GM19455 (cell line): ENCODE data around the gene UBXN6.

Experiments used
- ATAC-seq: cut with Tn5 transposase; IDR thresholded peaks from one replicate; pipeline ENCODE4 v1.9.1; 2021; ENCODE audit not compliant: unreplicated experiment

UBXN6 gene

DNA sequence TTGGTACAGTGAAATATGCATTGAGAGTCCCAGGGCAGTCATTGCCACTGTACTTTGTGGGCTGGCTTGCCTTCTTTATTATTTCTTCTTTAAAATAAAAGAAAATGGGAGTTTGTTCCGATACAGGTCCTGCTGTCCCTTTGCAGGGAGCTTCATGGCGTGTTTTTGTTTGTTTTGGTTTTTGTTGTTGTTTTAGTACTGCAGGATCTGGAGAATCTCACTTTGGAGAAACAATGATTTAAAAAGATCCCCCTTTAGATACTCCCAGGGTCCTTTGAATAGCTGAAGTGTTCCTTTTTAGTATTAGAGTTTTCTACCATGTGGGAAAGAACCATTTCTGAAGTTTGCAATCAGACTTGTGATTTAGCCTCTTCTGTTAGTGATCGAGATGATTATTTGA lies 44.0 kb downstream of the UBXN6 start:
- ATAC-seq = no peak

- ATAC-seq = no peak
Measured at GRCh38 chr19:4409123-4409933, 48.3 kb downstream of the UBXN6 start.

GRCh38 chr19:4406626-4407025 lies 51.0 kb downstream of the UBXN6 start:
- no peak for ATAC-seq

DNA sequence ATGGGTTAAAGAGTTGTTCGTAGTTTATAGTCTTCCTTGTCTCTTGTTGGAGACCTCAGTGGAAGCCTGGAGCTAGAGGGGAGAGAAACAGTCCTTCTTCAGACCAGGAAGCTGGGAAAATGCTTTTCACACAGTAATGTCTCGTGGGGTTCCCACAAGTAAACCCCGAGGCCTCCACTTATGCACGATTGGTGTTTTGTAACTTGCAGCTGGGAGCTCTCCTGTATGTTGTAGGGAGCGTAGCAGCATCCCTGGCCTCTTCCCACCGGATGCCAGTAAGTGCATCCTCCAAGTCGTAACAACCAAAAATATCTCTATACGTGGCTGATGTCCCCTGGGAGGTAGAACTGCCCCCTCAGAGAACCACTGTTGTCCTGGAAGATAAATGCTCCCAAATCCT lies 51.6 kb downstream of the UBXN6 start:
- no peak for ATAC-seq

DNA sequence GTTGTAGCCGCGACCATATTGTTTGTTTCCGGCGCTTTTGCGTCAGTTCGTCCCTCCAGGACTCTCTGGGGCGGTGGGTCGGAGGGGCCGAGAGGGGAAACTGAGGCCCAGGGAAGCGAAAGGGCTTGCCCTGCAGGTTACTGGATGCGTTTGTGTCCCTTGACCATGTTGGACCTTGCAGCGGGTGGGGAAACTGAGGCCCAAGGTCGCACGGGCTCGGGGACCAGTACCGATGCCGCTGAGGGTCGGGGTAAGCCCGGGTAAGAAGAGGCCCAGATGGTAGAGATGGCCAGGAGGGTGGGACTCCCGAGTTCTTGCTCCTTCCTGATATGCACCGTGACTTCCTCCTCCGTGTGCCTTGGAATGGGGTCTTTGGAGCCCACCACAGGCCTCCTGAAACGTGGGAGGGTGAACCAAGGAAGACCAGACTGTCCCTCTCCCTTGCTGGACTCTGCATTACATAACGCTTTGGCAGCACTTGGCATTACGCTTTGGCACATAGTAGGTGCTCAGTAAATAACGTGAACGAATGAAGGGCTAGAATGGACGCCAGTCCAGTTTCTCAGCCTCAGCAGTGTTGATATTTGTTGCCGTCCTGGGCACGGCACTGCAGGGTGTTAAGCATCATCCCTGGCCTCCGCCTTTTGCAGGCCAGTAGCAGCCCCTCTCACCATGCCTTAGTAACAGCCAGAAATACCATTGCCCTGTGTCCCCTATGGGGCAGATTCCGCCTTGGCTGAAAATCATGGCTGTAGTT lies 54.4 kb downstream of the UBXN6 start:
- no peak for ATAC-seq

DNA sequence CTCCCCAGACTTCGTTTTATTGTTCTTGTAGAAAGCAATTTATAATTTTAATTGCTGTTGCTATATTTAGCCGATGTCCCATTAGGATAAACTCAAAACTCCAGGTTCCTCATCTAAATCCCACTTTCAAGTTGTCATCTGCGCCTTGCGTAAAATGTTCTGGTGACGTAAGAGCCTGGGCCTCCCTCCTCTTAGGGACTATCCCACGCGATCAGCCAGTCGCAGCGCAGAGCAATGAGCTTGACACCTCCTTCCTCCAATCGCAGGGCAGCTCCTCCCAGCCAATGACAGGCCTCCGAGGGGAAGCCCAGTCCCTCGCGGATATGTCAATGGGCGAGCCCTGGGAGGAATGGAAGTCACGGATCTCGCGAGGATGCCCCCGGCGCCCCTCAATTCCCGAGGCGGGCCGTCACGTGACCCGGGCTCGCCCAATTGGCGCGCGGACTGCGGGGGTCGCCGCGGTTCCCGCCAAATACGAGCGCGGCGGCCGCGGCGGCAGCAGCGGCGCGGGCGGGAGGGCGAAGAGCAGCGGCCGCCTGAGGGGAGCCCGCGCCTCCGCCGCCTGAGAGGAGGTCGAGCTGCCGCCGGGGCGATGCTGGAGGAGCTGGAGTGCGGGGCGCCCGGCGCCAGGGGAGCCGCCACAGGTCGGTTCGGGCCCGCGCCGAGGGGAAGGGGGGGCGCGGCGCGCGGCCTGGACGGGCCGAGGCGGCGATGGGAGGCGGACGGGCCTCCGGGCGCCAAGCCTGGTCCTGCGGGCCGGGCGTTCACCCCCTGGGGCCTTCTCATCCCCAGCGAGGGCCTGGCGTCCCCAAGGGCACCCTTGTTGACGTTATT lies 55.2 kb downstream of the UBXN6 start, which contains the start of gene CHAF1A:
Gene CHAF1A, plus strand, starts transcription at position 470 of the 834 bp plus-strand sequence. Its CDS starts 123 bp downstream, at position 593.
- ATAC-seq = peak; percentile 72

- ATAC-seq = no peak
Measured at GRCh38 chr19:4401769-4402170, 55.8 kb downstream of the UBXN6 start.

DNA sequence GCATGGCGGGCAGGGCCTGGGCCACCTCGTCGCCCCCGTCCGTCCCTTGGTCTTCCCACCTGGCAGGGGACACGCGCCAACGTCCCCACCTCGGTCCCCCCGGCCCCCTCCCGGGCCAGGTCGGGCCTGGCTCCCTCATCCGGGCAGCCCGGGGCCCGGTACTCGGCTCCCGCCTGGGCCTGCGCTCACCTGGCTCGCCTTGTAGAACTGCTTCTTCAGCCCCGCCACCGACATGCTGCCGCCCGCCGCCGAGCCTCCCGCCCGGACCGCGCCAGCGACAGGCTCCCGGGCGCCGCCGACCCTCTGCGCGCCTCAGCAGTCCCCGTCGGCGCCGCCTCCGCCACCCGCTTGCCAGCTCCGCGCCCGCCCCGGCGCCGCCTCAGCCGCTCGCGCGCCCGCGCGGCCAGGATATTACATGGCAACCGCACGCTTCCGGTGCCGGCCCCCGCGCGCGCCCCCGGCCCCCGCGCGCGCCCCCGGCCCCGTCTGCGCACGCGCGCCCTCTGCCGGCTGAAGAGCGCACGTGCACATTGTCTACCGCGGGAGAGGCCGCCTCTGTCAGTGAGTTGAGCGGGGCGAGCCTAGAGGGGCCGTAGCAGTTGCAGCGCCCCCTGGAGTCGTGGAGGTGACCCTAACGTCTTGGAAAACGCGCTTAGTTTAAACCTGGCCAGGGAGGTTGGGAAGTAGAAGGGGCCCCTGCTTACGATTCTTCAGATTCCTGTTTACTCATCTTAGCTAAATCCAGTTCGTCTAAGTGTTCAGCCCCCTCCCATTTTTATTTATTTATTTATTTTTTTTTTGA lies 57.3 kb downstream of the UBXN6 start, which contains the start of gene SH3GL1:
Gene SH3GL1, minus strand, starts transcription at position 413 of the 802 bp plus-strand sequence. Its CDS starts 179 bp downstream, at position 234.
- peak; percentile 54 for ATAC-seq

DNA sequence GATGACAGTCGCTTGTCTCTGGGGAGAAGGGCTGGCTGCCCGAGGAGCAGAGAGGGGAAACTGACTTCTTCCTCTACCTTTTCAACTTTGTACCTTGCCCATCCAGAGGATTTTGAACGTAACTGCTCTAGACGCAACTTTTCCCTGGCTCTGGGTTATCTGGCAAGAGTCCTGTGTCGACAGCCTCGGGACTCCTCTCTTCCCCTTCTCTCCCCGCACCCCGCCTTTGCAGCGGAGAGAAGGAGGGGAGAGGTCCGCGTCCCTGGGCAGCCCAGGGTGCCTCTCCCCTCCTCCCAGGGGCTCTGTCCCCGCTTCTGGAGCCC lies 57.8 kb downstream of the UBXN6 start:
- ATAC-seq = peak; percentile 17

DNA sequence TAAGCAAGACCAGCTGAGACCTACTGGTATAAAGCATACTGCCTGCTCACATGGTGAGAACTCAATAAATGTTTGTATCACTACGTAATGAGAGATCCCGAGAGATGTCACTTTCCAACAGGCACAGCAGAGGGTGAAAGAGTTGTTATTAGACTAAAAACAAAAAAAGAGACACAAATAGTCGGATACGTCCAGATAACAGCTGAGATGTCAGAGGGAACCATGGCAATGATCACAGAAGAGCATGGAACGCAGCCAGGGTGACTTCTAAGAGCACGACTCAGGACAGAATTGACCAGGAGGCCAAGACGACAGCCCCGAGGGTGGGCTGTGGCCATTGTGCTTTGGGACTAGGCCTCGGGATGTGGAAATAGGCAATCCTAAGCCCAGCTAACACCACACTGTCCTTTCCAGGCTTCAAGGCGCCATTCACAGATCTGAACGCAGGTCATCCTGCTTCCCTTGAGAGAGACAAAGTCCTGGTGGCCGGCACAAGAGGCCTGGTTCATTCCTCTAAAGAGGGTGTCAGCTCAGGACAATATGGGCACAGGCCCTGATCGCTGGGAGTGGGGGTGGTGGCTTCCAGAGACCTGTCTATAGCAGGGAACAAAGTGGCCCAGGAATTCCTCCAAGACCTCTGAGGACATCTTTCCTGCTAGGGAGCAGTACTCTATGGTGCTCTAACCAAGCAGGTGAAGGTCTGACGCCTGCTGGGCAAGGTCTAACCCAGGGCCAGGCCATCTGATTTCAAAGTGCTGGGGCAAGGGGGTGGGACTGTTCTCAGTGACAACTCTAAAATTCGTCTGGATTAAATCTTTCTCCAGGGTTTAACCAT lies 60.4 kb downstream of the UBXN6 start:
- no peak for ATAC-seq
